Neural crest cell (in vitro differentiated cells): Measurements from ENCODE around the gene EFNA4. TPM values are rescaled to one million over a fixed set of nuclear protein-coding genes. Genes with fewer than 3 reads are reported as not detected.

Experiments
- DNase-seq: peaks from one replicate; pipeline ENCODE4 v3.0.0; 2021; ENCODE audit warnings: low read depth, mixed read lengths, low spot score
- H3K27ac Mint-ChIP-seq: one replicate; pipeline ENCODE4 v1.8.0; 2021; ENCODE audit warnings: mild to moderate bottlenecking, mixed read lengths; ENCODE audit not compliant: unreplicated experiment
- H3K27me3 Mint-ChIP-seq: 2 replicates; pipeline ENCODE4 v1.8.0; 2021; ENCODE audit warnings: low read depth, mild to moderate bottlenecking, mixed read lengths
- H3K36me3 Mint-ChIP-seq: 2 replicates; pipeline ENCODE4 v1.8.0; 2021; ENCODE audit warnings: low read depth, mild to moderate bottlenecking, mixed read lengths
- H3K4me1 Mint-ChIP-seq: 2 replicates; pipeline ENCODE4 v1.8.0; 2021; ENCODE audit warnings: mixed read lengths
- H3K4me3 Mint-ChIP-seq: one replicate; pipeline ENCODE4 v1.8.0; 2021; ENCODE audit warnings: mild to moderate bottlenecking, mixed read lengths
- H3K9me3 Mint-ChIP-seq: 2 replicates; pipeline ENCODE4 v1.8.0; 2021; ENCODE audit warnings: mixed read lengths
- CTCF ChIP-seq: fragments of 200-600 bp; sonication (generic); conservative IDR thresholded peaks from 2 replicates; pipeline ENCODE4 v1.5.0; 2021; ENCODE audit warnings: antibody characterized with exemption, mild to moderate bottlenecking
- total RNA-seq: library from RNA; stranded (reverse); gene quantifications from 2 replicates; pipeline ENCODE4 v1.2.1, GENCODE V29; 2021

Gene EFNA4
- total RNA-seq, 1 donor from 2014 or later = 28.5 TPM

DNA sequence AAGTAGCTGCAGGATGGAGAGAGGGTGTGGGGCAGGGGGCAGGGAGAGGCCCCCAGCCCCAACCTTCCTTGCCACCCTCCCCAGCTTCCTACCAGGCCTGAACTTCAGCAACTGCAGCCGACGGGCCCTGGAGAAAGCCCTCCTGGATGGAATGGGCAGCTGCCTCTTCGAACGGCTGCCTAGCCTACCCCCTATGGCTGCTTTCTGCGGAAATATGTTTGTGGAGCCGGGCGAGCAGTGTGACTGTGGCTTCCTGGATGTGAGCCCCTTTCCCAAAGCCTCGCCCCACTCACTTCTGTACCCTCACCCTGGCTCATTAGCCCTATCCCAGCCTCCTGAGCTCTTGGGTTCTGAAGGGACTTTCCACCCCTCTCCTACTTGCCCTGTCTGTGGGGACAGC, 6.4 kb upstream of the EFNA4 start:
- peaks cover 11% of the 10 kb centered on the region for H3K4me1 Mint-ChIP-seq
- H3K27ac Mint-ChIP-seq = no peak overlapping the region
- DNase-seq = no peak
- no peaks in the 10 kb centered on the region for H3K36me3 Mint-ChIP-seq
- TF ChIP-seq CTCF = no peak
- H3K9me3 Mint-ChIP-seq = no peaks in the 10 kb centered on the region
- peaks cover 8% of the 10 kb centered on the region for H3K27me3 Mint-ChIP-seq
- H3K4me3 Mint-ChIP-seq = no peak overlapping the region

GRCh38 chr1:155057788-155058211, 5.7 kb upstream of the EFNA4 start:
- peaks cover 12% of the 10 kb centered on the region for H3K4me1 Mint-ChIP-seq
- H3K4me3 Mint-ChIP-seq = no peak overlapping the region
- H3K27me3 Mint-ChIP-seq = peaks cover 8% of the 10 kb centered on the region
- H3K27ac Mint-ChIP-seq = no peak overlapping the region
- peak; percentile 32 for TF ChIP-seq CTCF
- no peaks in the 10 kb centered on the region for H3K36me3 Mint-ChIP-seq
- DNase-seq = no peak
- no peaks in the 10 kb centered on the region for H3K9me3 Mint-ChIP-seq

DNA sequence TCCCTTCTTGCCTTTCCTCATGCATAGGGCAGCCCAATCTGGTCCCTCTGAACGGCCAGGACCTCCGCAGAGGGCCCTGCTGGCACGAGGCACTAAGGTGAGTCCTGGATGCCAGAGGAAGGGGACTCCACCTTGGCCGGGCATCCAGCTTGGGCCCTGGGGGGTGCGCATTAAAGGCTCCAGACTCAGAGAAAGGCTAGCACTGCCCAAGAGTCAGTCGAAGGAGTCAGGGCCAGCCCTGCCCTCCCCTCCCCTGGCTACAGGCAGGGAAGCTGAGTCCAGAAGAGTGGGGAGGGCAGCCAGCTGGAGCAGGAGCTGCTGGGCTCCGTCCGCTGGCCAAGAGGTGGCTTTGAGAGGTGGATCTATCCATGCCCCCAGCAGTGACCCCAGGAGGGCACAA, 2.8 kb upstream of the EFNA4 start:
- DNase-seq = no peak
- no peak overlapping the region for H3K27ac Mint-ChIP-seq
- H3K4me3 Mint-ChIP-seq = peak overlapping the region; percentile 27
- peaks cover 11% of the 10 kb centered on the region for H3K27me3 Mint-ChIP-seq
- H3K36me3 Mint-ChIP-seq = no peaks in the 10 kb centered on the region
- TF ChIP-seq CTCF = no peak
- no peaks in the 10 kb centered on the region for H3K9me3 Mint-ChIP-seq
- peaks cover 31% of the 10 kb centered on the region for H3K4me1 Mint-ChIP-seq

DNA sequence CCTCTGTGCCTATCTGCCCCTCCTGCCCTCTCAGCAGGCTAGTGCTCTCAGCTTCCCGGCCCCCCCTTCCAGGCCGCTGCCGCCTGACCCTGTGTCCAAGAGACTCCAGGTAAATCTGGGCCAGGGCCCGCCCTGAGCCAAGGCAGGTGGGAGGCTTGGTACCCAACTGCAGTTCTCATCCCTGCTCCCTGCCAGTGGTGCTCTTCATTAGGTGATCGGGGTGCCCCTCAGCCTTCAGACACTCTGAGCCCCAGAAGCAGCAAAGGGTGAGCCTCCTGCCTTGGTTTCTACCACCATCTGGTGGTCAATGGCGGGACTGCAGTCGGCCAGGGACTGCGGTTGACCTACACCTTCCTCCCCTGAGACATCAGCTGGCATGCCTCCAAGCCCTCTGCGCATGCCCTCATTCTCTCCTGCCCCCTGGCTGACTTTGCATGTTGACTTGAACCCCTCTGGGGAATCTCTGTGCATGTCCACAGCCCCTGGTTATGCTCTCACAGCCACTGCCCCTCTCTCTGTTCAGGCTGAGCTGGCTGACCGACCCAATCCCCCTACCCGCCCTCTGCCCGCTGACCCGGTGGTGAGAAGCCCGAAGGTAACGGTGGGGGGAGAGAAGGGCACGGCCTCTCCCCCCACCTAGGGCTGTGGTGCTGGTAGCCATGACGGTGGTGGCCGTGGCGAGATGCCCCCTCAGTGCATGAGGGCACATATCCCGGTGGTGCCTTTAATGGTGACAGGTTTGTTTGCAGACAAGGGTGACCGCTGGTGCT, 2.0 kb upstream of the EFNA4 start:
- H3K9me3 Mint-ChIP-seq = no peaks in the 10 kb centered on the region
- peak; percentile 99 for DNase-seq
- H3K4me3 Mint-ChIP-seq = peak overlapping the region; percentile 81
- peak; percentile 92 for TF ChIP-seq CTCF
- H3K4me1 Mint-ChIP-seq = peaks cover 35% of the 10 kb centered on the region
- H3K27ac Mint-ChIP-seq = no peak overlapping the region
- no peaks in the 10 kb centered on the region for H3K36me3 Mint-ChIP-seq
- H3K27me3 Mint-ChIP-seq = peaks cover 11% of the 10 kb centered on the region

DNA sequence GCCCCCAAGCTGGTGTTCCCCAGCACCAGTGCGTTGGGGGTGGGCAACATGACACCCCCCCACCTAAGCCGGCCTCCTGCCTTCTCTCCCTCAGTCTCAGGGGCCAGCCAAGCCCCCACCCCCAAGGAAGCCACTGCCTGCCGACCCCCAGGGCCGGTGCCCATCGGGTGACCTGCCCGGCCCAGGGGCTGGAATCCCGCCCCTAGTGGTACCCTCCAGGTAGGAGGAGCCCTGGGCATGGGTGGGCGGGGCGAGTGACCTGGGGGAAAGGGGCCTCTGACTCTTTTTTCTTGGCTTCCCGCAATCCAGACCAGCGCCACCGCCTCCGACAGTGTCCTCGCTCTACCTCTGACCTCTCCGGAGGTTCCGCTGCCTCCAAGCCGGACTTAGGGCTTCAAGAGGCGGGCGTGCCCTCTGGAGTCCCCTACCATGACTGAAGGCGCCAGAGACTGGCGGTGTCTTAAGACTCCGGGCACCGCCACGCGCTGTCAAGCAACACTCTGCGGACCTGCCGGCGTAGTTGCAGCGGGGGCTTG, 1.3 kb upstream of the EFNA4 start:
- H3K4me1 Mint-ChIP-seq = peaks cover 38% of the 10 kb centered on the region
- TF ChIP-seq CTCF = no peak
- no peaks in the 10 kb centered on the region for H3K36me3 Mint-ChIP-seq
- H3K9me3 Mint-ChIP-seq = no peaks in the 10 kb centered on the region
- H3K4me3 Mint-ChIP-seq = peak overlapping the region; percentile 84
- no peak overlapping the region for H3K27ac Mint-ChIP-seq
- DNase-seq = no peak
- H3K27me3 Mint-ChIP-seq = peaks cover 11% of the 10 kb centered on the region
